ENCODE measurements around the gene LRP10.
A peak's percentile ranks its signal among the peaks of the same experiment; 100 is the strongest.
"Not testable (repeated sequence)": the region's sequence is repeated elsewhere in the genome, so short reads cannot be mapped to it uniquely, and the experiment has no call there.

Gene LRP10

GRCh38 chr14:22887260-22887989 lies 15.9 kb downstream of the LRP10 start:
- DNase-seq (ENCODE audit: low spot score): peak; percentile 80

- no peak for DNase-seq (ENCODE audit: low spot score)
Observed at GRCh38 chr14:22887990-22888378, 16.4 kb downstream of the LRP10 start.

- no peak for DNase-seq (ENCODE audit: low spot score)
Observed at GRCh38 chr14:22888662-22889061, 17.1 kb downstream of the LRP10 start.

GRCh38 chr14:22890416-22890815 lies 18.9 kb downstream of the LRP10 start:
- no peak for DNase-seq (ENCODE audit: low spot score)

GRCh38 chr14:22892488-22892887 lies 20.9 kb downstream of the LRP10 start:
- DNase-seq (ENCODE audit: low spot score): no peak

- DNase-seq (ENCODE audit: low spot score): no peak
Observed at GRCh38 chr14:22893706-22894105, 22.2 kb downstream of the LRP10 start.

GRCh38 chr14:22895402-22895801 lies 23.9 kb downstream of the LRP10 start:
- no peak for DNase-seq (ENCODE audit: low spot score)

- no peak for DNase-seq (ENCODE audit: low spot score)
Observed at GRCh38 chr14:22896356-22896755, 24.8 kb downstream of the LRP10 start.

GRCh38 chr14:22896760-22897159 lies 25.2 kb downstream of the LRP10 start:
- DNase-seq (ENCODE audit: low spot score): no peak

GRCh38 chr14:22897357-22897756 lies 25.8 kb downstream of the LRP10 start:
- DNase-seq (ENCODE audit: low spot score): no peak

- no peak for DNase-seq (ENCODE audit: low spot score)
Observed at GRCh38 chr14:22898302-22899090, 27.0 kb downstream of the LRP10 start.

- DNase-seq (ENCODE audit: low spot score): peak; percentile 73
Observed at GRCh38 chr14:22900081-22900799, 28.7 kb downstream of the LRP10 start.

GRCh38 chr14:22901799-22902198 lies 30.3 kb downstream of the LRP10 start:
- DNase-seq (ENCODE audit: low spot score): no peak

GRCh38 chr14:22903742-22904087 lies 32.2 kb downstream of the LRP10 start:
- DNase-seq (ENCODE audit: low spot score): no peak

- DNase-seq (ENCODE audit: low spot score): no peak
Observed at GRCh38 chr14:22905627-22906026, 34.1 kb downstream of the LRP10 start.

GRCh38 chr14:22906073-22906472 lies 34.5 kb downstream of the LRP10 start:
- no peak for DNase-seq (ENCODE audit: low spot score)

GRCh38 chr14:22907429-22907828 lies 35.9 kb downstream of the LRP10 start:
- no peak for DNase-seq (ENCODE audit: low spot score)

GRCh38 chr14:22908601-22909000 lies 37.1 kb downstream of the LRP10 start:
- DNase-seq (ENCODE audit: low spot score): no peak

GRCh38 chr14:22910916-22911315 lies 39.4 kb downstream of the LRP10 start:
- DNase-seq (ENCODE audit: low spot score): no peak

GRCh38 chr14:22914836-22915235 lies 43.3 kb downstream of the LRP10 start:
- not testable (repeated sequence) for DNase-seq (ENCODE audit: low spot score)

GRCh38 chr14:22915886-22916521 lies 44.5 kb downstream of the LRP10 start:
- DNase-seq (ENCODE audit: low spot score): no peak

- peak; percentile 92 for DNase-seq (ENCODE audit: low spot score)
Observed at GRCh38 chr14:22918804-22919600, 47.5 kb downstream of the LRP10 start, which contains the start of gene RBM23. Gene RBM23, minus strand, starts transcription at chr14:22919149.
